AG10803 (cell line): ENCODE results near the gene PRICKLE2.

Source experiments
- DNase-seq: peaks from one replicate; pipeline ENCODE4 v3.0.0; 2010; ENCODE audit warnings: low read depth
- H3K4me3 ChIP-seq: 2 replicates; pipeline ENCODE4 v1.5.1; 2011; ENCODE audit warnings: mild to moderate bottlenecking, low read length, control low read depth
- TF ChIP-seq, protein P1 (sequence below): conservative IDR thresholded peaks from 2 replicates; pipeline ENCODE4 v1.5.1; 2011; ENCODE audit warnings: mild to moderate bottlenecking, low read length, control low read depth, inconsistent platforms

PRICKLE2 gene

GRCh38 chr3:64262574-64263114, 37.4 kb upstream of the PRICKLE2 start:
- no peak for DNase-seq
- H3K4me3 ChIP-seq = no peak overlapping the region
- TF ChIP-seq, protein P1, sequence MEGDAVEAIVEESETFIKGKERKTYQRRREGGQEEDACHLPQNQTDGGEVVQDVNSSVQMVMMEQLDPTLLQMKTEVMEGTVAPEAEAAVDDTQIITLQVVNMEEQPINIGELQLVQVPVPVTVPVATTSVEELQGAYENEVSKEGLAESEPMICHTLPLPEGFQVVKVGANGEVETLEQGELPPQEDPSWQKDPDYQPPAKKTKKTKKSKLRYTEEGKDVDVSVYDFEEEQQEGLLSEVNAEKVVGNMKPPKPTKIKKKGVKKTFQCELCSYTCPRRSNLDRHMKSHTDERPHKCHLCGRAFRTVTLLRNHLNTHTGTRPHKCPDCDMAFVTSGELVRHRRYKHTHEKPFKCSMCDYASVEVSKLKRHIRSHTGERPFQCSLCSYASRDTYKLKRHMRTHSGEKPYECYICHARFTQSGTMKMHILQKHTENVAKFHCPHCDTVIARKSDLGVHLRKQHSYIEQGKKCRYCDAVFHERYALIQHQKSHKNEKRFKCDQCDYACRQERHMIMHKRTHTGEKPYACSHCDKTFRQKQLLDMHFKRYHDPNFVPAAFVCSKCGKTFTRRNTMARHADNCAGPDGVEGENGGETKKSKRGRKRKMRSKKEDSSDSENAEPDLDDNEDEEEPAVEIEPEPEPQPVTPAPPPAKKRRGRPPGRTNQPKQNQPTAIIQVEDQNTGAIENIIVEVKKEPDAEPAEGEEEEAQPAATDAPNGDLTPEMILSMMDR = 0 out of 2 replicates have a peak, but pooled peaks have one; percentile 4

DNA sequence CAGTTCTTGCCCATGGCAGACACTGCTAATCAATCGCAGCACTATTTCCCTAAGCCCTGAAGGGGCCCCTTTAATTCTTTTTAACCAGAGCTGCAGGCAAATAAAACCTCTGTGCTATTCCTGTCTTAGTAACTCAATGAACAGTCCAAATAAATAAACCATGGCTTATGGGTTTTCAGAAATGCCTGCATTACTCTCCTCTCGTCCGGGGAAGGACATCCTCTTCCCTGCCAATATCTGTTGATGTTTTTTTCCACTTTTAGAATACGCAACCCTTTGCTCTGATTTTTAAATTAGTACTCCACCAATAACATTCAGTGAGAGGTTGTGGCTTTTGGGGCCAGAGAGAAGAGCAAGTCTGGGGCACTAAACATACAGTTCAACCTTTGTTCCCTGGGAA, 35.2 kb upstream of the PRICKLE2 start:
- TF ChIP-seq, protein P1 = no peak
- no peak for DNase-seq
- H3K4me3 ChIP-seq = no peak overlapping the region

- no peak overlapping the region for H3K4me3 ChIP-seq
- peak; percentile 89 for DNase-seq
- TF ChIP-seq, protein P1 = no peak
Measured at GRCh38 chr3:64259636-64260035, 34.4 kb upstream of the PRICKLE2 start.

GRCh38 chr3:64257100-64257755, 32.0 kb upstream of the PRICKLE2 start:
- TF ChIP-seq, protein P1 = no peak
- no peak overlapping the region for H3K4me3 ChIP-seq
- no peak for DNase-seq

GRCh38 chr3:64255741-64256340, 30.6 kb upstream of the PRICKLE2 start:
- DNase-seq = no peak
- H3K4me3 ChIP-seq = no peak overlapping the region
- TF ChIP-seq, protein P1 = no peak

GRCh38 chr3:64254443-64254842, 29.2 kb upstream of the PRICKLE2 start:
- no peak overlapping the region for H3K4me3 ChIP-seq
- TF ChIP-seq, protein P1 = no peak
- no peak for DNase-seq

GRCh38 chr3:64253689-64254088, 28.4 kb upstream of the PRICKLE2 start:
- no peak overlapping the region for H3K4me3 ChIP-seq
- TF ChIP-seq, protein P1 = no peak
- no peak for DNase-seq
